Nephron (organoid): ENCODE data around the gene TRAPPC2.
"Not testable (repeated sequence)": the region's sequence is repeated elsewhere in the genome, so short reads cannot be mapped to it uniquely, and the experiment has no call there.

Source experiments
- H3K27ac Mint-ChIP-seq, 3 experiments: 2 replicates each; pipeline ENCODE4 v1.8.0; 2020; ENCODE audit warnings: mixed read lengths in 3 of 3, mild to moderate bottlenecking in 2 of 3, moderate library complexity in 1 of 3
- H3K27me3 Mint-ChIP-seq: 2 replicates; pipeline ENCODE4 v1.8.0; 2021; ENCODE audit warnings: low read depth, mild to moderate bottlenecking, moderate library complexity, mixed read lengths
- H3K36me3 Mint-ChIP-seq: 2 replicates; pipeline ENCODE4 v1.8.0; 2020; ENCODE audit warnings: low read depth, mixed read lengths
- H3K4me1 Mint-ChIP-seq: 2 replicates; pipeline ENCODE4 v1.8.0; 2020; ENCODE audit warnings: mixed read lengths
- H3K4me3 Mint-ChIP-seq, 3 experiments: 2 replicates each; pipeline ENCODE4 v1.8.0; 2020; ENCODE audit warnings: mild to moderate bottlenecking in 3 of 3, mixed read lengths in 3 of 3, moderate library complexity in 2 of 3
- H3K9me3 Mint-ChIP-seq: 2 replicates; pipeline ENCODE4 v1.8.0; 2020; ENCODE audit warnings: mixed read lengths
- TF ChIP-seq, protein P1 (sequence below), 3 experiments: fragments of 200-600 bp; sonication (generic); IDR thresholded peaks; one replicate each; pipeline ENCODE4 v1.5.0; 2021; ENCODE audit warnings: antibody characterized with exemption in 3 of 3; ENCODE audit not compliant: unreplicated experiment in 3 of 3

The TRAPPC2 gene

DNA sequence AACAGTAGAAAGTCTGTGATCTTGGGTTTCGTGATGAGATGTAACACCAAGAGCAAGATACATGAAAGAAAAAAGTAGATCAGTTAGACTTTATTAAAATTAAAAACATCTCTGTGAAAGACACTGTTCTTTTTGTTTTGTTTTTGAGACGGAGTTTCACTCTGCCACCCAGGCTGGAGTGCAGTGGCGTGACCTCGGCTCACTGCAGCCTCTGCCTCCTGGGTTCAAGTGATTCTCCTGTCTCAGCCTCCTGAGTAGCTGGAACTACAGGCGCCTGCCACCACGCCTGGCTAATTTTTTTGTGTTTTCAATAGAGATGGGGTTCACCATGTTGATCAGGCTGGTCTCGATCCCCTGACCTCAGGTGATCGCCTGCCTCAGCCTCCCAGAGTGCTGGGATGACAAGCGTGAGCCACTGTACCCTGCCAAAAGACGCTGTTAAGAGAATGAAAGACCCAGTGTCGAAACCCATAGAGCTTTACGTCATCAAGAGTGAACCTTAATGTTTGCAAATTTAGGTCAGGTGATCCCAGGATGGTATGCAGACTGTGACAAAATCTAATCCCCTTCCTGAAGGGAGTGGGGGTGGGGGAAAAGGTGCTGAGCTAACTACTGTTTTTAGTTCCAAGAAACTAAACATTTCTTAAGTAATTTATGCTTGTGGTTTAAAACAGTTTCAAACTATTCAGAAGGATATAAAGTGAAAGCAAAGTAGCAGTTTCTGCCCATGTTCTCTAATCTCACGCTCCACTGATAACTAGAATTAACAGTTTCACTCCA lies 8.2 kb upstream of the TRAPPC2 start:
- Mint-ChIP-seq H3K4me1 (no peaks in the 10 kb centered on the region), H3K27me3 (no peaks in the 10 kb centered on the region), H3K9me3 (no peaks in the 10 kb centered on the region), H3K4me3 (no peak overlapping the region), H3K36me3 (peaks cover 21% of the 10 kb centered on the region), H3K27ac (peak overlapping the region in 1 of 3 experiments; percentile 70)
- TF ChIP-seq, protein P1, sequence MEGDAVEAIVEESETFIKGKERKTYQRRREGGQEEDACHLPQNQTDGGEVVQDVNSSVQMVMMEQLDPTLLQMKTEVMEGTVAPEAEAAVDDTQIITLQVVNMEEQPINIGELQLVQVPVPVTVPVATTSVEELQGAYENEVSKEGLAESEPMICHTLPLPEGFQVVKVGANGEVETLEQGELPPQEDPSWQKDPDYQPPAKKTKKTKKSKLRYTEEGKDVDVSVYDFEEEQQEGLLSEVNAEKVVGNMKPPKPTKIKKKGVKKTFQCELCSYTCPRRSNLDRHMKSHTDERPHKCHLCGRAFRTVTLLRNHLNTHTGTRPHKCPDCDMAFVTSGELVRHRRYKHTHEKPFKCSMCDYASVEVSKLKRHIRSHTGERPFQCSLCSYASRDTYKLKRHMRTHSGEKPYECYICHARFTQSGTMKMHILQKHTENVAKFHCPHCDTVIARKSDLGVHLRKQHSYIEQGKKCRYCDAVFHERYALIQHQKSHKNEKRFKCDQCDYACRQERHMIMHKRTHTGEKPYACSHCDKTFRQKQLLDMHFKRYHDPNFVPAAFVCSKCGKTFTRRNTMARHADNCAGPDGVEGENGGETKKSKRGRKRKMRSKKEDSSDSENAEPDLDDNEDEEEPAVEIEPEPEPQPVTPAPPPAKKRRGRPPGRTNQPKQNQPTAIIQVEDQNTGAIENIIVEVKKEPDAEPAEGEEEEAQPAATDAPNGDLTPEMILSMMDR (IDR thresholded peaks at IDR 0.05; ENCODE audit: unreplicated experiment in 3 of 3) = no peak

DNA sequence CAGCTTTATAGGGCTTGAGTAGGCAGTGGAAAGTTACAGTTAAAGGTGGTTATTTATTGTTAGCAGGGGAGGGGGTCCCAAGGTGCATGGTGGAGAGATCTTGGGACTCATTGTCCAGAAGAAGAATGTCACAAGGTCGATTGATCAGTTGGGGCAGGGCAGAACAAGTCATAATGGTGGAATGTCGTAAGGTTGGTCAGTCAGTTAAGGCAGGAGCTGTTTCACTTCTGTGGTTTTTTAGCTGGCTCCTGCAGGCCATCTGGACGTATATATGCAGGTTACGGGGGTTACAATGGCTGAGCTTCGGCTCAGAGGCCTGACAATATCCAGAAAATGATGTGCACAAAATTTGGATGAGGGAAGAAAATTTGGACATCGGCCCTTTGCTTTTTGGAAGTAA lies 7.3 kb upstream of the TRAPPC2 start:
- H3K27ac Mint-ChIP-seq = peak overlapping the region in 1 of 3 experiments; percentile 27
- H3K4me3 Mint-ChIP-seq = no peak overlapping the region
- no peaks in the 10 kb centered on the region for H3K9me3 Mint-ChIP-seq
- H3K4me1 Mint-ChIP-seq = peaks cover 2% of the 10 kb centered on the region
- TF ChIP-seq, protein P1 (IDR thresholded peaks at IDR 0.05; ENCODE audit: unreplicated experiment in 3 of 3) = no peak
- no peaks in the 10 kb centered on the region for H3K27me3 Mint-ChIP-seq
- peaks cover 13% of the 10 kb centered on the region for H3K36me3 Mint-ChIP-seq

GRCh38 chrX:13733506-13733905 lies 914 bp downstream of the TRAPPC2 start:
- peaks cover 29% of the 10 kb centered on the region for H3K4me1 Mint-ChIP-seq
- peaks cover 12% of the 10 kb centered on the region for H3K9me3 Mint-ChIP-seq
- H3K4me3 Mint-ChIP-seq = peak overlapping the region; percentile 98 to 100 (median 100)
- H3K36me3 Mint-ChIP-seq = peaks cover 26% of the 10 kb centered on the region
- H3K27me3 Mint-ChIP-seq = no peaks in the 10 kb centered on the region
- peak overlapping the region; percentile 82 to 98 (median 98) for H3K27ac Mint-ChIP-seq
- TF ChIP-seq, protein P1 (IDR thresholded peaks at IDR 0.05; ENCODE audit: unreplicated experiment in 3 of 3) = no peak

DNA sequence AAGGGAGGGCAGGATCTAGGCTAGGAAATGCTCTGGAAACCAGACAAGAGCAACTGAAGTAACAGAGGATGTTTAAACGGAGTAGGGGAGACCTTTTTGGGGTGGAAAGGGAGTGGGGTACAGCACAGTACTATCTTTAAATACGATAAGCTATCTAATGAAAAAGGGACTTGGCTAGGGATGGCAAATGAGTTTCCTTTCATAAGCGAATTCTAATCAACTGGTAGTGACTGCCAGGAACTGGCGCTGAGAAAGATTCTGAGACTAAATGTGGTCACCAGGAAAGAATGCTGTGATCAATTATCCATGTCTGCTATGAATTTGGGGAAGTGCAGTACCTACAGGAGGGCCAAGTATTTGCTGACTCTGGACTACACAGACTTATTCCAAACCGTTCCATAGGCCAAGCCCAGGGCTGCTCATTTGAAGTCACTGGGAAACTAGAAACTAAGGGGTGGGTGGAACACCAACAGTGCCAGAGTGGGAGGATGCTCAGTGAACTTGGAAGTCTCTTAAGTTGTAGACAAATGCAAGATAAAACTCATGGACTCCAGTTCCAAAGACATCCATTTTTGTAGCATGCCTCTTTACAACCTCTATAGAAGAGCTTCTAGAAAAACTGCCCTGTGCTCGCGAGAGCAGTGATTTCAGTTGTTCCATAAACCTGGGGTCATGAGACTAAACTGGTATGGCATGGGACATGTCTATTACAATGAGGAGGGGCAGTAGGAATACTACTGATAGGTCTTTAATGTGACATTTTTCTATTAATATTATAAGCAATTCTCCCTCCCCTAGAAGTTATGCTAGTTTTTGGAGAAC lies 2.0 kb downstream of the TRAPPC2 start:
- Mint-ChIP-seq H3K4me1 (peaks cover 29% of the 10 kb centered on the region), H3K27me3 (no peaks in the 10 kb centered on the region), H3K9me3 (peaks cover 22% of the 10 kb centered on the region), H3K36me3 (peaks cover 37% of the 10 kb centered on the region), H3K27ac (peak overlapping the region in 2 of 3 experiments; percentile 0 to 2), H3K4me3 (peak overlapping the region; percentile 98 to 100 (median 100))
- TF ChIP-seq, protein P1 (IDR thresholded peaks at IDR 0.05; ENCODE audit: unreplicated experiment in 3 of 3) = no peak

- Mint-ChIP-seq H3K9me3 (peaks cover 38% of the 10 kb centered on the region), H3K4me1 (peaks cover 23% of the 10 kb centered on the region), H3K36me3 (peaks cover 55% of the 10 kb centered on the region)
- not testable (repeated sequence) for H3K27ac Mint-ChIP-seq, H3K4me3 Mint-ChIP-seq, H3K27me3 Mint-ChIP-seq
These were observed 3.9 kb downstream of the TRAPPC2 start for GRCh38 chrX:13730523-13730922.

- H3K4me3 Mint-ChIP-seq, H3K27ac Mint-ChIP-seq, H3K27me3 Mint-ChIP-seq: not testable (repeated sequence)
These were observed 7.8 kb downstream of the TRAPPC2 start for GRCh38 chrX:13726583-13726982.

GRCh38 chrX:13724878-13725277 lies 9.5 kb downstream of the TRAPPC2 start:
- peaks cover 79% of the 10 kb centered on the region for H3K36me3 Mint-ChIP-seq
- H3K9me3 Mint-ChIP-seq = peaks cover 41% of the 10 kb centered on the region
- H3K4me1 Mint-ChIP-seq = peaks cover 26% of the 10 kb centered on the region
- not testable (repeated sequence) for H3K4me3 Mint-ChIP-seq, H3K27me3 Mint-ChIP-seq, H3K27ac Mint-ChIP-seq

More at GRCh38 chrX:13726583-13726982, 7.8 kb downstream of the TRAPPC2 start:
- Mint-ChIP-seq H3K36me3 (peaks cover 80% of the 10 kb centered on the region), H3K4me1 (peaks cover 10% of the 10 kb centered on the region), H3K9me3 (peaks cover 45% of the 10 kb centered on the region)
